ENCODE results near the gene KLHL6.

Gene KLHL6

GRCh38 chr3:183503746-183504145 is 51.8 kb downstream of the KLHL6 start:
- DNase-seq (ENCODE audit: low read depth): no peak

- no peak for DNase-seq (ENCODE audit: low read depth)
These were observed 53.0 kb downstream of the KLHL6 start for GRCh38 chr3:183502237-183503181.

GRCh38 chr3:183500981-183501704 is 54.4 kb downstream of the KLHL6 start:
- DNase-seq (ENCODE audit: low read depth): no peak

- DNase-seq (ENCODE audit: low read depth): no peak
These were observed 55.2 kb downstream of the KLHL6 start for GRCh38 chr3:183500319-183500718.

GRCh38 chr3:183498634-183499033 is 56.9 kb downstream of the KLHL6 start:
- DNase-seq (ENCODE audit: low read depth): no peak

GRCh38 chr3:183497313-183497712 is 58.2 kb downstream of the KLHL6 start:
- no peak for DNase-seq (ENCODE audit: low read depth)

GRCh38 chr3:183496311-183496710 is 59.2 kb downstream of the KLHL6 start:
- DNase-seq (ENCODE audit: low read depth): no peak

GRCh38 chr3:183494341-183494740 is 61.2 kb downstream of the KLHL6 start:
- no peak for DNase-seq (ENCODE audit: low read depth)

- DNase-seq (ENCODE audit: low read depth): no peak
These were observed 62.0 kb downstream of the KLHL6 start for GRCh38 chr3:183493296-183494045.

- no peak for DNase-seq (ENCODE audit: low read depth)
These were observed 62.7 kb downstream of the KLHL6 start for GRCh38 chr3:183492849-183493179.

GRCh38 chr3:183491923-183492848 is 63.3 kb downstream of the KLHL6 start:
- no peak for DNase-seq (ENCODE audit: low read depth)

- no peak for DNase-seq (ENCODE audit: low read depth)
These were observed 64.2 kb downstream of the KLHL6 start for GRCh38 chr3:183491109-183491922.

- DNase-seq (ENCODE audit: low read depth): no peak
These were observed 64.9 kb downstream of the KLHL6 start for GRCh38 chr3:183490653-183491052.

- DNase-seq (ENCODE audit: low read depth): no peak
These were observed 65.3 kb downstream of the KLHL6 start for GRCh38 chr3:183490211-183490601.

- peak; percentile 57 for DNase-seq (ENCODE audit: low read depth)
These were observed 65.9 kb downstream of the KLHL6 start for GRCh38 chr3:183489455-183490210.

- no peak for DNase-seq (ENCODE audit: low read depth)
These were observed 67.2 kb downstream of the KLHL6 start for GRCh38 chr3:183488343-183488742.

GRCh38 chr3:183487896-183488295 is 67.6 kb downstream of the KLHL6 start:
- DNase-seq (ENCODE audit: low read depth): no peak

GRCh38 chr3:183487016-183487415 is 68.5 kb downstream of the KLHL6 start:
- DNase-seq (ENCODE audit: low read depth): no peak

- DNase-seq (ENCODE audit: low read depth): no peak
These were observed 69.0 kb downstream of the KLHL6 start for GRCh38 chr3:183486472-183486871.

- no peak for DNase-seq (ENCODE audit: low read depth)
These were observed 69.9 kb downstream of the KLHL6 start for GRCh38 chr3:183485585-183485984.

All from fibroblast of gingiva (primary cell).